LNCaP clone FGC (cell line): ENCODE data around the gene NUDT21.

Source experiments
- DNase-seq: peaks from one replicate; pipeline ENCODE4 v3.0.0-alpha.2; 2011; ENCODE audit warnings: low read depth
- H3K4me3 ChIP-seq: 2 replicates; pipeline ENCODE4 v1.5.1; 2011; ENCODE audit warnings: mild to moderate bottlenecking, low read depth, low read length, control low read depth
- TF ChIP-seq, protein P1 (sequence below): IDR thresholded peaks from 2 replicates; pipeline ENCODE4 v1.5.1; 2012; ENCODE audit warnings: mild to moderate bottlenecking; ENCODE audit not compliant: control insufficient read depth, insufficient read depth; ENCODE audit errors: extremely low read depth

The NUDT21 gene

DNA sequence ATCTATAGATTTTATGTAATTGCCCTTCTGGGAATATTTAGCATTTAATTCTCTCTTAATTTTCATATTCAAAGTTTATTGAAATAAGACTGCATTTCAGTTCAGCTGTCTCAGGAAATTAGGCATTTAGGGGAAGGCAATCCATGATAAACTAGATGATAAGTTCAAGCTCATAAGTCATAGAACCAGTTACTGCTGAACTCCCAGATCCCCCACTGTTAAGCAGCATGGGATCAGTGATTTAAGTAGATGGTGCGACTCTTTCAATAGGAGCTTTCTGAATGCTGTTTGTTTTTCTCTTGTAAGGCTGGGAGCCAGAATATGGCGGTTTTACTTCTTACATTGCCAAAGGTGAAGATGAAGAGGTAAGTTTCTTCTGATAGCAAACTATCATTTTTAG lies 24.1 kb upstream of the NUDT21 start:
- H3K4me3 ChIP-seq: no peak overlapping the region
- no peak for DNase-seq
- TF ChIP-seq, protein P1, sequence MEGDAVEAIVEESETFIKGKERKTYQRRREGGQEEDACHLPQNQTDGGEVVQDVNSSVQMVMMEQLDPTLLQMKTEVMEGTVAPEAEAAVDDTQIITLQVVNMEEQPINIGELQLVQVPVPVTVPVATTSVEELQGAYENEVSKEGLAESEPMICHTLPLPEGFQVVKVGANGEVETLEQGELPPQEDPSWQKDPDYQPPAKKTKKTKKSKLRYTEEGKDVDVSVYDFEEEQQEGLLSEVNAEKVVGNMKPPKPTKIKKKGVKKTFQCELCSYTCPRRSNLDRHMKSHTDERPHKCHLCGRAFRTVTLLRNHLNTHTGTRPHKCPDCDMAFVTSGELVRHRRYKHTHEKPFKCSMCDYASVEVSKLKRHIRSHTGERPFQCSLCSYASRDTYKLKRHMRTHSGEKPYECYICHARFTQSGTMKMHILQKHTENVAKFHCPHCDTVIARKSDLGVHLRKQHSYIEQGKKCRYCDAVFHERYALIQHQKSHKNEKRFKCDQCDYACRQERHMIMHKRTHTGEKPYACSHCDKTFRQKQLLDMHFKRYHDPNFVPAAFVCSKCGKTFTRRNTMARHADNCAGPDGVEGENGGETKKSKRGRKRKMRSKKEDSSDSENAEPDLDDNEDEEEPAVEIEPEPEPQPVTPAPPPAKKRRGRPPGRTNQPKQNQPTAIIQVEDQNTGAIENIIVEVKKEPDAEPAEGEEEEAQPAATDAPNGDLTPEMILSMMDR: no peak

DNA sequence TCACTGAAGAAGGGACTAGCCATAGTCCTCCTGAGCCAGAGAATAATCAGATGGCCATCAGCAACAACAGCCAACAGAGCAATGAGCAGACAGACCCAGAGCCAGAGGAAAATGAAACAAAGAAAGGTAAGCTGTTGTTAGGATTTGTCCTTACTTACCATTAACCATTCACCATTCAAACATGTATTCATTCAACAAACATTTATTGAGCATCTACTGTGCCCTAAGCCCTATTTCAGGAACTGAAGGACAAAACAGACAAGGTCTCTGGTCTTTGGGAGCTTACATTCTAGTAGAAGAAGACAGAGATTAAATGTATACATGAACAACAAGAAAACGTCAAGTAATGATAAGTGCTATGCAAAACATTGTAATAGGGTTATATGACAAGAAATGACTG lies 19.5 kb upstream of the NUDT21 start:
- DNase-seq: no peak
- TF ChIP-seq, protein P1: no peak
- H3K4me3 ChIP-seq: no peak overlapping the region

DNA sequence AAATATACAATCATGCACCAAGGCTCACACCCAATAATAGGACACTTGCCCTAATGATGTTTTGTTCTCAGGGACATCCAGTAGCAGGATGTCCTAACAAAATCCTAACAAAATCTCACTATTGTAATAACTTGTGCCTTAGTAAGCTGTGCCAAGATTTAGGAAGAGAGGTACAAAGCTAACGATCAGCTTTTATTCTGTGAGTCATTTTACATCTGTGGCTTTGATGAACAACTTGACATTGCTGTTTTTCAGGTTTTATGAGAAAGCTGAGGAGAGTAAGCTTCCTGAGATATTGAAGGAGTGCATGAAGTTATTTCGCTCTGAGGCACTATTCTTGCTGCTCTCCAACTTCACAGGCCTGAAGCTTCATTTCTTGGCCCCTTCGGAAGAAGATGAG lies 19.1 kb upstream of the NUDT21 start:
- no peak overlapping the region for H3K4me3 ChIP-seq
- no peak for DNase-seq
- TF ChIP-seq, protein P1: no peak

DNA sequence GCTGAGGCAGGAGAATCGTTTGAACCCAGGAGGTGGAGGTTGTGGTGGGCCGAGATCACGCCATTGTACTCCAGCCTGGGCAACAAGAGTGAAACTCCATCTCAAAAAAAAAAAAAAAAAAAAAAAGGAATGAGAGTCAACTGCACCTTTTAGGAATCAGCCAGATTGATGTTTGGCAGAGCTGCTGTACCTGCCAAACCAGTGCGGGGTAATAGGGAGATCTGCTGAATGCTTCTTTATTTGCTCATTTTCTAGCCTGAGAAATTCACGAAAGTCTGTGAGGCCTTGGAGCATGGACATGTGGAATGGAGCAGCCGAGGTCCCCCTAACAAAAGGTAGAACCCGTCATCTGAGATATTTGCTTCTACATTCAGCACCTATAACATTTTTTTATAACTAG lies 18.6 kb upstream of the NUDT21 start:
- TF ChIP-seq, protein P1: no peak
- no peak for DNase-seq

DNA sequence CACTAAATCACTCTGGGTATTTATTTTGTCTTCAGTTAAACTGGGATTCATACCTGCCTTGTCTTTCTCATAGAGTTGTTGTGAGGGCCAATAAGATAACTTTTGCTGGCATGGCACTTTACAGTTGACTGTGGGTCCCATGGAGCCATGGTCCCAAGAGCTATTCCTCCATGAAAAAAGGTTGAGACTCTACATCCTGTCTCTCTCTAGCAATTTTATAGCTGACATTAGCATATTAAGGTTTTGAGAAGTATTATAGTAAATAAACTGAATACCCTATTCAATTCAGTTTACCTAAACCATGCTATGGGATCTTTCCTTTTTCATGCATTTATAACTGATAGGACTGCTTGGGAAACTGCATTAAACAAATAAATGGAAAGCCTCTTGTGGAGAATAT lies 17.7 kb upstream of the NUDT21 start:
- TF ChIP-seq, protein P1: no peak
- DNase-seq: no peak
- no peak overlapping the region for H3K4me3 ChIP-seq

More for the DNA sequence above, 18.6 kb upstream of the NUDT21 start:
- H3K4me3 ChIP-seq: no peak overlapping the region

DNA sequence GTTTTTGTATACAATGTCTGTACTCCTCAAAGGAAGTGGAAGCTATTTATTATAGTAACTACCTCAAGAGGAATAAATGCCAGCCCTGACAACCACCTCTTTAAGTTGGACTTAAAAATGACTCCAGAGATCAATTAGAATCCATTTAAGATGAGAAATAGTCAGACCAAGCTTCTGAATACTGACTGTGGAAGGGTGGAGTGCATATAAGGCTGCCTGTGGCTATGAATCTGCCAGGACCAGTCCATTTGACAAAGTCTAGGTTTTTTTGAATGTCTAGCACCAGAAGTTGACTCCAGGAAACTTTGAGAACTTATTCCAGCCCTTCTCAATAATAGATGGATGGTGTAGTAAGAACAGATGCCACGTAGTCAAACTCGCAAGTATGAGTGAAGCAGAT lies 15.2 kb upstream of the NUDT21 start:
- TF ChIP-seq, protein P1: no peak
- no peak overlapping the region for H3K4me3 ChIP-seq
- no peak for DNase-seq

DNA sequence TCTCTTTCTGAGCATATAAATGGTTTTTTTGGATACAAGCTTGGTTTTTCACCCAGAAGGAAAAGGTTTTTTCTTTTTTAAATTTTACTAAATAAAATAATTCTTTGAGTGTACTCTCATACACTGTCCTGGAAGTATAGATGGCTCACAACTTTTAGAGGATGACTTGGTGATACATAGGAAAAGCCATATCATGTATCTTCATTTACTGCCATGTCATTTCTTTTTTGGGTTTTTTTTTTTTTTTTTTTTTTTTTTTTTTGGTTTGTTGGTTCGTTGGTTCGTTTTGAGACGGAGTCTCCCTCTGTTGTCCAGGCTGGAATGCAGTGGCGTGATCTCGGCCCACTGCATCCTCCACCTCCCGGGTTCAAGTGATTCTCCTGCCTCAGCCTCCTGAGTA lies 12.0 kb upstream of the NUDT21 start:
- H3K4me3 ChIP-seq: no peak overlapping the region
- no peak for DNase-seq
- TF ChIP-seq, protein P1: no peak
